NCI-H1694 (cell line): Measurements from ENCODE around the gene OVAAL.

ENCODE experiments used
- DNase-seq: peaks from one replicate; lab custom pipeline; 2025; lab: John Stamatoyannopoulos, UW

The OVAAL gene

GRCh38 chr1:180571060-180571831, 12.5 kb downstream of the OVAAL start:
- no peak for DNase-seq

GRCh38 chr1:180571832-180572636, 13.3 kb downstream of the OVAAL start:
- no peak for DNase-seq

GRCh38 chr1:180572760-180573159, 14.0 kb downstream of the OVAAL start:
- DNase-seq, result no peak

- DNase-seq, result no peak
These were observed 15.4 kb downstream of the OVAAL start for GRCh38 chr1:180574031-180574713.

GRCh38 chr1:180577361-180577760, 18.6 kb downstream of the OVAAL start:
- no peak for DNase-seq

GRCh38 chr1:180579961-180580611, 21.3 kb downstream of the OVAAL start:
- no peak for DNase-seq

- no peak for DNase-seq
These were observed 22.9 kb downstream of the OVAAL start for GRCh38 chr1:180581635-180582039.

- no peak for DNase-seq
These were observed 26.1 kb downstream of the OVAAL start for GRCh38 chr1:180584869-180585268.

- DNase-seq, result no peak
These were observed 27.2 kb downstream of the OVAAL start for GRCh38 chr1:180585994-180586359.

- no peak for DNase-seq
These were observed 27.9 kb downstream of the OVAAL start for GRCh38 chr1:180586671-180587155.

GRCh38 chr1:180588121-180588520, 29.4 kb downstream of the OVAAL start:
- no peak for DNase-seq

- no peak for DNase-seq
These were observed 32.1 kb downstream of the OVAAL start for GRCh38 chr1:180590889-180591288.

- DNase-seq, result no peak
These were observed 34.6 kb downstream of the OVAAL start for GRCh38 chr1:180593382-180593781.

GRCh38 chr1:180594723-180595122, 36.0 kb downstream of the OVAAL start:
- DNase-seq, result no peak

- no peak for DNase-seq
These were observed 37.2 kb downstream of the OVAAL start for GRCh38 chr1:180595966-180596365.

- DNase-seq, result no peak
These were observed 38.8 kb downstream of the OVAAL start for GRCh38 chr1:180597520-180597919.

- no peak for DNase-seq
These were observed 39.7 kb downstream of the OVAAL start for GRCh38 chr1:180598333-180598974.

GRCh38 chr1:180600343-180600742, 41.6 kb downstream of the OVAAL start:
- no peak for DNase-seq

GRCh38 chr1:180601512-180601911, 42.7 kb downstream of the OVAAL start:
- no peak for DNase-seq

- no peak for DNase-seq
These were observed 44.6 kb downstream of the OVAAL start for GRCh38 chr1:180603223-180603849.

GRCh38 chr1:180603850-180604226, 45.1 kb downstream of the OVAAL start:
- DNase-seq, result no peak
